ENCODE results near the gene CYP24A1.

GRCh38 chr20:54188132-54188849, 14.5 kb upstream of the CYP24A1 start:
- no peak for TF ChIP-seq CTCF (IDR thresholded peaks at IDR 0.05)
- no peak for TF ChIP-seq POLR2A (IDR thresholded peaks at IDR 0.05)
